Smooth muscle cell (in vitro differentiated cells): ENCODE data around the gene UGT3A2. TPM values are rescaled to one million over a fixed set of nuclear protein-coding genes. Genes with fewer than 3 reads are reported as not detected.

ENCODE experiments used
- DNase-seq: peaks from one replicate; lab custom pipeline; 2025; ENCODE audit not compliant: unreplicated experiment; lab: John Stamatoyannopoulos, UW
- H2AFZ ChIP-seq: fragments of 200-600 bp; sonication (generic); 2 replicates; pipeline ENCODE4 v1.6.0; 2016; ENCODE audit warnings: antibody characterized with exemption, low read depth, mild to moderate bottlenecking
- H3F3A ChIP-seq: fragments of 200-600 bp; sonication (generic); 2 replicates; pipeline ENCODE4 v1.6.0; 2017; ENCODE audit warnings: antibody characterized with exemption, low read depth
- H3K27ac ChIP-seq: fragments of 200-600 bp; sonication (generic); 2 replicates; pipeline ENCODE4 v1.5.1; 2016; ENCODE audit warnings: low read depth, mild to moderate bottlenecking
- H3K27me3 ChIP-seq: fragments of 200-600 bp; sonication (generic); 2 replicates; pipeline ENCODE4 v1.6.1; 2016; ENCODE audit warnings: low read depth, mild to moderate bottlenecking
- H3K36me3 ChIP-seq: fragments of 200-600 bp; sonication (generic); 2 replicates; pipeline ENCODE4 v1.5.1; 2016; ENCODE audit warnings: low read depth
- H3K4me1 ChIP-seq: fragments of 200-600 bp; sonication (generic); 2 replicates; pipeline ENCODE4 v1.5.1; 2016; ENCODE audit warnings: low read depth
- H3K4me2 ChIP-seq: fragments of 200-600 bp; sonication (generic); 2 replicates; pipeline ENCODE4 v1.6.0; 2016; ENCODE audit warnings: mild to moderate bottlenecking
- H3K4me3 ChIP-seq: fragments of 200-600 bp; sonication (generic); 2 replicates; pipeline ENCODE4 v1.5.1; 2016; ENCODE audit warnings: mild to moderate bottlenecking
- H3K79me2 ChIP-seq: fragments of 200-600 bp; sonication (generic); 2 replicates; pipeline ENCODE4 v1.6.0; 2016; ENCODE audit warnings: low read depth, mild to moderate bottlenecking
- H3K9ac ChIP-seq: fragments of 200-600 bp; sonication (generic); 2 replicates; pipeline ENCODE4 v1.6.0; 2016; ENCODE audit warnings: low read depth
- H3K9me3 ChIP-seq: fragments of 200-600 bp; sonication (generic); replicated peaks from 2 replicates; pipeline ENCODE4 v1.5.1; 2016; ENCODE audit warnings: low read depth
- H4K20me1 ChIP-seq: fragments of 200-600 bp; sonication (generic); 2 replicates; pipeline ENCODE4 v1.6.0; 2016; ENCODE audit warnings: low read depth
- WGBS: methylation state at CpG from one replicate; pipeline ENCODE4 v1.1.7; 2016; ENCODE audit warnings: low lambda C conversion rate; 5-methylcytosine and 5-hydroxymethylcytosine counted together
- polyA plus RNA-seq: library from polyadenylated mRNA; unstranded; fragments of >200 nt; fragmentation: Nextera tagmentation; extraction: Ambion mirVana; gene quantifications from 2 replicates; pipeline ENCODE4 v1.2.1, GENCODE V29; 2016
- total RNA-seq: library from RNA; depleted of rRNA; stranded (reverse); fragments of >200 nt; gene quantifications from 2 replicates; pipeline ENCODE4 v1.2.3, GENCODE V29; 2014
- TF ChIP-seq, protein P1 (sequence below): fragments of 200-600 bp; sonication (generic); IDR thresholded peaks from 2 replicates; pipeline ENCODE4 v1.5.1; 2017; ENCODE audit warnings: borderline replicate concordance, mild to moderate bottlenecking, antibody characterized with exemption; ENCODE audit not compliant: insufficient read depth, poor library complexity, severe bottlenecking

The UGT3A2 gene
- total and polyA plus RNA-seq, 2 experiments from 2014 or later = 0.54 TPM; not detected in 1

DNA sequence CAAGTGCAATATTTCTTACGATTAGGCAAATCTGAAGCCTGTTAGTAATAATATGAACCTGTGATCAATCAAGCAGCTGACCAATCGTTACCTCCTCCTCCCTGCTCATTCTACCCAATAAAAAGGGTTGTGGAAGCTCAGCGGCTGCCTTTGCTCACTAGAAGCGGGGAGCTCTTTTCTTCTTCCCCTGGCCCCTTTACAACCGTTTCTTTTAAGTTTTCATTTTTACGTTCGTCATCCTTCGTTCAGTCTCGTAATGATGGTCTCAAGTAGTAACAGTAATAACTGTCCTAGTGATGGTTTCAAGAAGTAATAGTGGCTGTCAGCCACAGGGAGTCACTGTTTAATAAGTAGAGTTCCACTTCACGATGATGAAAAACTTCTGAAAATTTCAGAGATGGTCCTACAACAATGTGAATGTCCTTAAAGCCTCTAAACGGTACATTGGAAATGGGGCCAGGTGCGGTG is 6.2 kb downstream of the UGT3A2 start:
- Histone ChIP-seq H3K4me1 (peaks cover 6% of the 10 kb centered on the region), H3F3A (peaks cover 7% of the 10 kb centered on the region), H3K79me2 (no peaks in the 10 kb centered on the region), H3K27me3 (peaks cover 4% of the 10 kb centered on the region), H3K9me3 (no peaks in the 10 kb centered on the region), H3K9ac (no peak overlapping the region), H3K27ac (no peak overlapping the region), H3K36me3 (no peaks in the 10 kb centered on the region), H3K4me3 (no peak overlapping the region), H3K4me2 (peak overlapping the region; percentile 24), H2AFZ (no peak overlapping the region), H4K20me1 (no peaks in the 10 kb centered on the region)
- WGBS = 71% methylated on average over 12 of the region's 12 CpGs
- no peak for DNase-seq
- TF ChIP-seq, protein P1, sequence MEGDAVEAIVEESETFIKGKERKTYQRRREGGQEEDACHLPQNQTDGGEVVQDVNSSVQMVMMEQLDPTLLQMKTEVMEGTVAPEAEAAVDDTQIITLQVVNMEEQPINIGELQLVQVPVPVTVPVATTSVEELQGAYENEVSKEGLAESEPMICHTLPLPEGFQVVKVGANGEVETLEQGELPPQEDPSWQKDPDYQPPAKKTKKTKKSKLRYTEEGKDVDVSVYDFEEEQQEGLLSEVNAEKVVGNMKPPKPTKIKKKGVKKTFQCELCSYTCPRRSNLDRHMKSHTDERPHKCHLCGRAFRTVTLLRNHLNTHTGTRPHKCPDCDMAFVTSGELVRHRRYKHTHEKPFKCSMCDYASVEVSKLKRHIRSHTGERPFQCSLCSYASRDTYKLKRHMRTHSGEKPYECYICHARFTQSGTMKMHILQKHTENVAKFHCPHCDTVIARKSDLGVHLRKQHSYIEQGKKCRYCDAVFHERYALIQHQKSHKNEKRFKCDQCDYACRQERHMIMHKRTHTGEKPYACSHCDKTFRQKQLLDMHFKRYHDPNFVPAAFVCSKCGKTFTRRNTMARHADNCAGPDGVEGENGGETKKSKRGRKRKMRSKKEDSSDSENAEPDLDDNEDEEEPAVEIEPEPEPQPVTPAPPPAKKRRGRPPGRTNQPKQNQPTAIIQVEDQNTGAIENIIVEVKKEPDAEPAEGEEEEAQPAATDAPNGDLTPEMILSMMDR = peak; percentile 26

DNA sequence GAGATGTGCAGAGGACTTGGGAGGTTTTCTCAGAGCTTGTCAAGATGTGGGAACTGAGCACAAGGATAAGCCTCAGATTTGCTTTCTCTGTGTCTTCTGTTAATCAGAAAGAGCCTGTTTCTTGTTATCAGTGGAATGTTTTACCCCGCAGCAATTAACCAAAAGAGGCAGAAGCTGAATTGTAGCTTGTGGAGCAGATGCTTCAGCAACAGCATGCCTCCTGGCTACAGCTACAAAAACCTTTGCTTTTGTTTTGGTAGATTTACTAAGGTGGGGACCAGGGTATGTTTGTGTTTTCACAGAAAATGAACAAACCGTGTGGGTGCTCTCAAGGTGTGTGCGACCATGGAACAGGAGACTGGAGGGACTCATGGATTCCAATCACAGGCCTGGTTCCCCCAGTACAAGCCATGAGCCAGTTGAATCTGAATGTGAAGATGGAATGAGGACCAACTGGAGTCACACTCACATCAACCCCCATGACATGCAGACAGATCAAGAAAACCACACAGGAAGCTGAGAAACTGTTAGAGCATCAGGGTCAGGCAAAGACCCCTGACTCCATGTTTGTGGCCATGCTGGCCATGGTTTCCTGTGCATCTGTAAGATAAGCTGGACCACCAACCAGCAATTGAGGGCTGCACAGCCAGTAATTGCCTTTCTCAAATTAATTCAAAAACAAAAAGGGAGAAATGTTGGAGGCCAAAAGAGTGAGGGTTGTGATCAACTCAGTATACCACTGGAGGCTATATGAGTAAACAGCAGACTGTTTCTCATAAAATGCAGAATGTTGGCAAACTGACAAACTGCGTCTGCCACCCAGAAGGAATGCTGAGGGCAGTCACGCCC is 6.9 kb downstream of the UGT3A2 start:
- TF ChIP-seq, protein P1 = no peak
- Histone ChIP-seq H3K4me1 (peaks cover 6% of the 10 kb centered on the region), H3K79me2 (no peaks in the 10 kb centered on the region), H3K9me3 (no peaks in the 10 kb centered on the region), H3K27ac (no peak overlapping the region), H3K4me3 (no peak overlapping the region), H4K20me1 (no peaks in the 10 kb centered on the region), H2AFZ (no peak overlapping the region), H3K4me2 (peak overlapping the region; percentile 24), H3K27me3 (no peaks in the 10 kb centered on the region), H3F3A (peaks cover 7% of the 10 kb centered on the region), H3K9ac (no peak overlapping the region), H3K36me3 (no peaks in the 10 kb centered on the region)
- WGBS = 49% methylated on average over 5 of the region's 5 CpGs
- no peak for DNase-seq

DNA sequence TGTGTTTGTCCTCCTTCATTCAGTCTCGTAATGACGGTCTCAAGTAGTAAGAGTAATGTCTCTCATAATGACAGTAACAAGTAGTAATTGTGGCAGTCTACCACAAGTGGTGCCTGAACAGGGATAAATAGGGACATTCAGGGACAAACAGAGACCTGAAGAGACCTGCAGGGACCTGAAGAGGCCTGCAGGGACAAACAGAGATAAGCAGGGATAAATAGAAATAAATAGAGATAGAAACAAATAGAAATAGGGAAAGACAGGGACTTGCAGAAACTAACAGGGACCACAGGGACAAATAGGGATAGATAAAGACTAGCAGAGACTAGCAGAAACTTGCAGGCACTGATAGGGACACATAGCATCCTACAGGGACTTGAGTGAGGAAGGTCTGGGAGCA is 7.9 kb downstream of the UGT3A2 start:
- Histone ChIP-seq H3K9me3 (no peaks in the 10 kb centered on the region), H2AFZ (no peak overlapping the region), H3K27me3 (no peaks in the 10 kb centered on the region), H3K4me2 (no peak overlapping the region), H4K20me1 (no peaks in the 10 kb centered on the region), H3F3A (peaks cover 7% of the 10 kb centered on the region), H3K36me3 (no peaks in the 10 kb centered on the region), H3K27ac (no peak overlapping the region), H3K4me3 (no peak overlapping the region), H3K9ac (no peak overlapping the region), H3K4me1 (peaks cover 6% of the 10 kb centered on the region), H3K79me2 (no peaks in the 10 kb centered on the region)
- no peak for DNase-seq
- TF ChIP-seq, protein P1 = no peak
- WGBS = 68% methylated on average over 2 of the region's 2 CpGs
